GM19395 (cell line): Measurements from ENCODE around the gene CD40LG.

ENCODE experiments used
- ATAC-seq: cut with Tn5 transposase; IDR thresholded peaks from one replicate; pipeline ENCODE4 v1.9.1; 2021; ENCODE audit warnings: mild to moderate bottlenecking, moderate library complexity; ENCODE audit not compliant: unreplicated experiment

Gene CD40LG

GRCh38 chrX:136692271-136692670, 44.3 kb downstream of the CD40LG start:
- no peak for ATAC-seq

GRCh38 chrX:136694431-136695087, 46.6 kb downstream of the CD40LG start:
- ATAC-seq, result peak; percentile 81

- no peak for ATAC-seq
These were observed 49.2 kb downstream of the CD40LG start for GRCh38 chrX:136697156-136697555.

- peak; percentile 56 for ATAC-seq
These were observed 60.4 kb downstream of the CD40LG start for GRCh38 chrX:136708348-136708747.
